ENCODE results near the gene SLC17A8. TPM values are rescaled to one million over a fixed set of nuclear protein-coding genes. Genes with fewer than 3 reads are reported as not detected.

Gene SLC17A8
- total and polyA plus RNA-seq, 2 donors (not counting 3 experiments of a cell fraction or from before 2014, with no cell fraction given), result not detected

DNA sequence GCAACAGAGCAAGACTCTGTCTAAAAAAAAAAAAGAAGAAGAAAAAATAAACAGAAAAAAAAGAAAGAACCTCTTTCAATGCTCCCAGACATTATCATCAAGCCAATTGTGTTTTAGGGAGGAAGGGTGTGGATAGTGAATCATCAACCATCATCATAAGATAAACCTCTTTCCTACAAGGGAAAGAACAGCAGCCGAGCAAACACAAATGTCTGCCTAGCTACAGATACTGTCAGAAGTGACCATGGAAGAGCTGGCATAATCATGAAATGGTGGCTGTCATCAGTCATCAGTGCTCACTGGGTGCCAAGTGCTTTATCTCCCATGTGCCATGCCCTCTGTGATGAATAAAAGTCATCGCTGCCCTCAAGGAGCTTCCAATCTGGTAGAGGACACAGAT lies 46.6 kb downstream of the SLC17A8 start:
- no peaks in the 10 kb centered on the region for H3K36me3 ChIP-seq (ENCODE audit: control insufficient read depth in 2 of 2, extremely low read depth in 1 of 2, insufficient read depth in 2 of 2, low read length in 2 of 2)
- dilution Hi-C loops (cut with MboI; ENCODE audit: extremely low pct_ligation_motif_present, low sequenced_read_pairs), result no loop called here
- no peak overlapping the region for H2AFZ ChIP-seq (ENCODE audit: low read depth, low read length)
- H3K4me1 ChIP-seq (ENCODE audit: control insufficient read depth, extremely low read depth, insufficient read depth, low read length), result no peaks in the 10 kb centered on the region
- DNase-seq (ENCODE audit: low read depth, low spot score) (no peak), FAIRE-seq (no peak)
- ChIA-PET POLR2A (no interaction called here), CTCF (interaction anchor here (0.8 to 3.1 kb wide), 7 partner anchors 26 to 1359 kb away, joined by 3 to 172 read pairs (median 8); partner anchors contain the start of gene SLC17A8)
- no peaks in the 10 kb centered on the region for H4K20me1 ChIP-seq (replicated peaks; ENCODE audit: control insufficient read depth, extremely low read depth, insufficient read depth, low read length)
- no peaks in the 10 kb centered on the region for H3K9me1 ChIP-seq (replicated peaks; ENCODE audit: control insufficient read depth, extremely low read depth, insufficient read depth, low read length)
- no peaks in the 10 kb centered on the region for H3K79me2 ChIP-seq (ENCODE audit: control insufficient read depth, insufficient read depth, low read length)
- TF ChIP-seq GATA2 (IDR thresholded peaks at IDR 0.05; ENCODE audit: insufficient read depth, insufficient read length, low read depth, low read length), result no peak
- TF ChIP-seq FOS (IDR thresholded peaks at IDR 0.05; ENCODE audit: borderline replicate concordance, insufficient read depth, low read length), result peak; percentile 7
- BruUV-seq (replicated peaks), result no TSS peak
- no peak overlapping the region for H3K9ac ChIP-seq (replicated peaks; ENCODE audit: extremely low read depth, insufficient read depth, low read length)
- H3K27me3 ChIP-seq (ENCODE audit: control insufficient read depth in 2 of 2, insufficient read depth in 2 of 2, low read length in 2 of 2), result no peaks in the 10 kb centered on the region
- no peaks in the 10 kb centered on the region for H3K9me3 ChIP-seq (replicated peaks; ENCODE audit: control insufficient read depth, insufficient read depth, low read length)
- no peak overlapping the region for H3K27ac ChIP-seq (ENCODE audit: insufficient read depth, low read depth, low read length)
- intact Hi-C loops (cut with micrococcal nuclease), result loop anchor here (5.0 to 10.0 kb wide), 3 partner anchors 149 to 349 kb away; no protein-coding TSS in a partner anchor
- no peak overlapping the region for H3K4me2 ChIP-seq (ENCODE audit: insufficient read depth, low read length)
- no peak overlapping the region for H3K4me3 ChIP-seq (replicated peaks in 1 of 3; ENCODE audit: insufficient read depth in 1 of 3, low read depth in 1 of 3, low read length in 3 of 3)

- no peak overlapping the region for H3K4me2 ChIP-seq (ENCODE audit: insufficient read depth, low read length)
- H2AFZ ChIP-seq (ENCODE audit: low read depth, low read length), result no peak overlapping the region
- H3K36me3 ChIP-seq (ENCODE audit: control insufficient read depth in 2 of 2, extremely low read depth in 1 of 2, insufficient read depth in 2 of 2, low read length in 2 of 2), result no peaks in the 10 kb centered on the region
- CTCF ChIA-PET, result interaction anchor here (0.6 to 3.1 kb wide), 78 partner anchors 9 to 1449 kb away, joined by 3 to 172 read pairs (median 4); partner anchors contain the start of genes ACTR6, DEPDC4, GAS2L3 and SCYL2
- FAIRE-seq (peak; percentile 75), DNase-seq (ENCODE audit: low read depth, low spot score) (peak; percentile 48)
- H3K9ac ChIP-seq (replicated peaks; ENCODE audit: extremely low read depth, insufficient read depth, low read length), result no peak overlapping the region
- H3K9me1 ChIP-seq (replicated peaks; ENCODE audit: control insufficient read depth, extremely low read depth, insufficient read depth, low read length), result no peaks in the 10 kb centered on the region
- no peaks in the 10 kb centered on the region for H4K20me1 ChIP-seq (replicated peaks; ENCODE audit: control insufficient read depth, extremely low read depth, insufficient read depth, low read length)
- no peak overlapping the region for H3K27ac ChIP-seq (ENCODE audit: insufficient read depth, low read depth, low read length)
- TF ChIP-seq JUN (IDR thresholded peaks at IDR 0.05; ENCODE audit: borderline replicate concordance, insufficient read depth, insufficient read length, low read depth), result no peak
- TF ChIP-seq POLR2A (IDR thresholded peaks at IDR 0.05; ENCODE audit: low read depth, low read length), result no peak
- TF ChIP-seq, protein P1, sequence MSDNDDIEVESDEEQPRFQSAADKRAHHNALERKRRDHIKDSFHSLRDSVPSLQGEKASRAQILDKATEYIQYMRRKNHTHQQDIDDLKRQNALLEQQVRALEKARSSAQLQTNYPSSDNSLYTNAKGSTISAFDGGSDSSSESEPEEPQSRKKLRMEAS (IDR thresholded peaks at IDR 0.05; ENCODE audit: insufficient read depth, insufficient read length), result no peak
- no peak for TF ChIP-seq MYC (IDR thresholded peaks at IDR 0.05; ENCODE audit: low read depth, low read length)
- TF ChIP-seq POLR2AphosphoS5 (IDR thresholded peaks at IDR 0.05; ENCODE audit: insufficient read depth, low read depth, low read length), result no peak
- TF ChIP-seq EZH2 (IDR thresholded peaks at IDR 0.05; ENCODE audit: borderline replicate concordance, low read depth, low read length, severe bottlenecking), result no peak
- peak; percentile 67 to 73 for TF ChIP-seq CTCF (IDR thresholded peaks at IDR 0.05; ENCODE audit: extremely low read depth in 1 of 2, insufficient read depth in 1 of 2, low read depth in 1 of 2, low read length in 2 of 2)
- no peak for TF ChIP-seq FOS (IDR thresholded peaks at IDR 0.05; ENCODE audit: borderline replicate concordance, insufficient read depth, low read length)
- no TSS peak for BruUV-seq (replicated peaks)
- no peaks in the 10 kb centered on the region for H3K4me1 ChIP-seq (ENCODE audit: control insufficient read depth, extremely low read depth, insufficient read depth, low read length)
- intact Hi-C loops (cut with micrococcal nuclease), result loop anchor here (1.0 to 10.0 kb wide), 5 partner anchors 147 to 594 kb away; no protein-coding TSS in a partner anchor
- no peaks in the 10 kb centered on the region for H3K79me2 ChIP-seq (ENCODE audit: control insufficient read depth, insufficient read depth, low read length)
- no peaks in the 10 kb centered on the region for H3K27me3 ChIP-seq (ENCODE audit: control insufficient read depth in 2 of 2, insufficient read depth in 2 of 2, low read length in 2 of 2)
- H3K4me3 ChIP-seq (replicated peaks in 1 of 3; ENCODE audit: insufficient read depth in 1 of 3, low read depth in 1 of 3, low read length in 3 of 3), result no peak overlapping the region
- dilution Hi-C loops (cut with MboI; ENCODE audit: extremely low pct_ligation_motif_present, low sequenced_read_pairs), result no loop called here
- no peaks in the 10 kb centered on the region for H3K9me3 ChIP-seq (replicated peaks; ENCODE audit: control insufficient read depth, insufficient read depth, low read length)
- POLR2A ChIA-PET, result no interaction called here
These were observed 48.0 kb downstream of the SLC17A8 start for GRCh38 chr12:100404769-100405407.

Data from endothelial cell of umbilical vein (primary cell).